GM12891 (cell line): ENCODE measurements around the gene SLC24A3.

Experiments used
- DNase-seq: peaks from one replicate; pipeline ENCODE4 v3.0.0; 2011; ENCODE audit warnings: low spot score; ENCODE audit not compliant: insufficient read length
- FAIRE-seq: peaks from 2 replicates; lab custom pipeline; 2011; peaks lifted over from hg19 to GRCh38; lab: Jason Lieb, UNC
- PAX5 ChIP-seq: IDR thresholded peaks from 2 replicates; pipeline ENCODE4 v1.6.1; 2011; ENCODE audit warnings: low read length, moderate library complexity, mild to moderate bottlenecking; ENCODE audit not compliant: insufficient read depth, severe bottlenecking
- POLR2A ChIP-seq: IDR thresholded peaks from 2 replicates; pipeline ENCODE4 v1.6.1; 2011; ENCODE audit warnings: low read depth, low read length, control low read depth
- POLR2AphosphoS5 ChIP-seq: IDR thresholded peaks from 2 replicates; pipeline ENCODE4 v1.6.1; 2011; ENCODE audit warnings: low read depth, low read length, control low read depth
- POU2F2 ChIP-seq: IDR thresholded peaks from 2 replicates; pipeline ENCODE4 v1.6.1; 2011; ENCODE audit warnings: low read depth, mild to moderate bottlenecking, control low read depth, low read length, moderate library complexity
- SPI1 ChIP-seq: IDR thresholded peaks from 2 replicates; pipeline ENCODE4 v1.6.1; 2011; ENCODE audit warnings: low read depth, low read length, control low read depth
- TAF1 ChIP-seq: IDR thresholded peaks from 2 replicates; pipeline ENCODE4 v1.6.1; 2011; ENCODE audit warnings: low read depth, low read length, control low read depth

SLC24A3 gene

DNA sequence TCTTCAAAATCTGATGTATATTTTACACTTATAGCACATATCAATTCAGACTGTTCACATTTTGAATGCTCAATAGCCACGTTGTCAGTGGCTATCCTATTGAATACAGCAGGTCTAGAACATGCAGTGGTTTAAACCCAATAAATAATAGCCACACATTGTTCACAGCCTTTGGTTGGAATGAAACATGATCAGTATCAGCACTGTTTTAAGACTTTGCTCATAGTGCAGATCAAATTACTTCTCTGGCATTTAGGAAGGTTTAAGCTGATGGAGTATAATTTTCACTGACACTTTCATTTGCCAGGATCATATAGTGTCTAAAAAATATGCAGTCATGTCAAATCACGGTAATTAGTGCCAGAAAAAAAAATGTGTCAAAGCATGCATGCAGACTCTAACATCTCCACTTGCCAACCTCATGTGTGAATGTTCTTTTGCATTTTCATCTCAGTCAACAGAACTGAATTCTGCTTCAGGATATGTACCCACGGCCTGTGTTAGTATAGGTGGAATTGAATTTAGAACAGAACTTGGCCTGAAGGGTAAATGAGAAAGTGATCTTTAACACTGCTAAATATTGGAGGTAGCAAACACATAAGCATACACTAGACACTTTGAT lies 184.1 kb downstream of the SLC24A3 start:
- FAIRE-seq (no peak), DNase-seq (no peak)
- TF ChIP-seq POU2F2 (no peak), POLR2AphosphoS5 (no peak), TAF1 (no peak), POLR2A (no peak), PAX5 (no peak), SPI1 (no peak)

DNA sequence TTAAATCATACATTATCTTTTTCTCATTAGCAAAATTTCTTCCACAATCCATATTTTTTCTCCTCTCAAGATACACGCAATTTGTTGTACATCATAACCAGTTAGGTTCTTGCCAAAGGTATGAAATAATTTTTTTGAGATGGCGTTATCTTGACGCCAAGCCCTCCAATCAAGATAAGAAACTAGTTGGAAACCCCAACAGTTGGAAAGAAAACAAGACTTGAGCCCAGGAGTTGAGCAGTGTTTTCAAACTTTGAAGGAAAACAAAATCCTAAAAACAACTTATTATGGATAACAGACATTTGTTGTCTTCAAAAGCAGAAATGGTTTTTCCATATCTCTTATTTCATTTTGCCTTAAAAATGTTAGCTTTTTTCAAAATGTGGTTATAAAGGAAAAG lies 184.8 kb downstream of the SLC24A3 start:
- FAIRE-seq (no peak), DNase-seq (no peak)
- TF ChIP-seq PAX5 (no peak), TAF1 (no peak), POLR2A (no peak), POLR2AphosphoS5 (no peak), POU2F2 (no peak), SPI1 (no peak)

DNA sequence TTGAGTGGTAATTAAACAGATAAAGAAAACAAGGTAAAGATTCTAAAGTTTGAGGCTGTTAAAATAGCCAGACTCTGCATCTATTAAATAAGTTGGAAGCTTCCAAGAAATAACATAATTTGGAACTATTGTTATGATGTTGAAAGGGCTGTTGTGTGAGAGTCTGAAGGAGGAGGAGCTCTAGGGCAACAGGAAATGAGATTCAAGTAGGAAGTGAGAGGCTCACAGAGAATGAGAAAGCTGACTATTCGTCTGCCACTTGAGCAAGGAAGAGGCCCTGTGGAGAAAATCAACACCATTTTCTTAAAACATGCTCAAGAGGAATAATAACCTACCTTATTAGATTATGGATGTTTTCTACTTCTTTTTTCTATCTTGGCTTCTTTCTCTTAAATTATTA lies 185.2 kb downstream of the SLC24A3 start:
- no peak for FAIRE-seq
- no peak for TF ChIP-seq SPI1
- TF ChIP-seq TAF1: no peak
- no peak for TF ChIP-seq POLR2AphosphoS5
- TF ChIP-seq PAX5: no peak
- no peak for TF ChIP-seq POLR2A
- TF ChIP-seq POU2F2: no peak
- DNase-seq: peak; percentile 5

DNA sequence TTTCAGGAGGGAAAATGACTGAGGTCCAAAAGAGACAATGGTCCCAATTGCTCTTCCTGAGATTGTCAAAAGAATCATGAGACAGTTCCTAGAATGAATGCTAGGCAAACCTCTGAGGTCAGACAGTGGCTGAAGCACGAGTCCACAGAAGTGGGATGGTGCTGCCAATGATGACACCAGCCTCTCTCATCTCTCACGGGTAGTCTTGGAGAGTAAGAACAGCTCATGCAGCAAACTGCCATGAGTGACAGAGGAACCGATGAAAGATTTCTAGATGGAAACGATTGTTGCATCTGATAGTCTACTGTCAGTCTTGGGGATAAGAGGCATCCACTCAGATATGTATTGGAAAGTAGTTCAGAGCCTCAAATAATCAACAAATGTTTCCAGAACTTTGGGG lies 188.7 kb downstream of the SLC24A3 start:
- FAIRE-seq: no peak

DNA sequence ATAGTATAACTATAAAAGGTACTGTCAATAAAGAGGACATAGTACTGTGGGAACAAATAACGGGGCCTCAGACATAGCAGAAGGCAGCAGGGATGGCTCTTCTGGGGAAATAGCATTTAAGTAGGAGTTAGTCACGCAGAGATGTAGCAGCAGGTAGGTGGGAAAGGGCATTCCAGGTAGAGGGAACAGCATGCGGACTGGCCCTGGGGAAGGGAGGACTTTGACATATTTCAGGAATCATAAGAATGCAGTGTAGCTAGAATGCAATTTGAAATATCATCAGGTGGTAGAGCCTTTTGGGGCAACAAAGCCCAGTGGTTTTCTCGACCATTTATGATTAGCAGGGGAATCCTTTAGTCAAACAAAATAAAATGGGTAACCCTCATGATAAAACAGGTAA lies 191.1 kb downstream of the SLC24A3 start:
- TF ChIP-seq POLR2A (no peak), PAX5 (no peak), SPI1 (no peak), TAF1 (no peak), POU2F2 (no peak), POLR2AphosphoS5 (no peak)
- no peak for DNase-seq
- FAIRE-seq: no peak

More for the DNA sequence above, 188.7 kb downstream of the SLC24A3 start:
- DNase-seq: no peak
- TF ChIP-seq POU2F2 (no peak), POLR2AphosphoS5 (no peak)

DNA sequence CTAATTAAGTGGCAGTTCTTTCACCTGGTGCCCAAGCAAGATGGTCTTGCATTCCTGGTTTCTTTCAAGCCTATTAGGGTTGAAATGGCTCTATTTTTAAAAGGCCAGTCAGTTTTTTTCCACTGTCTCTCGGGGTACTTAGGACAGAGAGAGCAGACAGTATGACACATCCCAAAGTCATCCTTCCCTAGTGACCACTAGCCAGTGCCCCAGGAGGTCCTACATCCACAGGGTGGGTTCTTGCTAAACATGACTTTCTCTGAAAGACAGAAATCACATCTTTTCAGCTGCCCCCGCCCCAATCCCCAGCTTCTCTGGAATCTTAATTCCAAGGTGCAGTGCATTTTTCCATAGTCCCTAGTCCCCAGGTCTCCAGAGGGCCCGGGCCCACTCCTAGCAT lies 192.4 kb downstream of the SLC24A3 start:
- FAIRE-seq (no peak), DNase-seq (no peak)
- TF ChIP-seq TAF1 (no peak), POU2F2 (no peak), POLR2A (no peak), SPI1 (no peak), PAX5 (no peak), POLR2AphosphoS5 (no peak)

DNA sequence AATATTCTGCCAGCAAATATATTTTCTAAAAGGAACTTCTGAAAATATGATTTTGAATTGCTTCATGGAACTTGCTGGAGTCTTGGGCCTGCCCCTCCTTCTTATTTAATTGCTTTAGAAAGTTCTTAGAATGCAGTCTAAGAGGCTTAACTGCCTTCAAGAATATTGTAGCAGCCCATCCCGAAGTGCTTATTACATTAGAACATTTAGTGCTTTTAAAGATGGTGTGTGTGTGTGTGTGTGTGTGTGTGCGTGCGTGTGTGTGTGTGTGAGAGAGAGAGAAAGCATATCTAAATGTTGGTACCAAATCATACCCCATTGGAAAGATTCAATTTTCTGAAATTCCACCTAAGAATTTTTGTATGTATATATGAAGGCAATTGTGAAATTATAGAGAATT lies 193.5 kb downstream of the SLC24A3 start:
- no peak for DNase-seq
- TF ChIP-seq TAF1 (no peak), POLR2AphosphoS5 (no peak), SPI1 (no peak), POLR2A (no peak), PAX5 (no peak), POU2F2 (no peak)
- FAIRE-seq: no peak

DNA sequence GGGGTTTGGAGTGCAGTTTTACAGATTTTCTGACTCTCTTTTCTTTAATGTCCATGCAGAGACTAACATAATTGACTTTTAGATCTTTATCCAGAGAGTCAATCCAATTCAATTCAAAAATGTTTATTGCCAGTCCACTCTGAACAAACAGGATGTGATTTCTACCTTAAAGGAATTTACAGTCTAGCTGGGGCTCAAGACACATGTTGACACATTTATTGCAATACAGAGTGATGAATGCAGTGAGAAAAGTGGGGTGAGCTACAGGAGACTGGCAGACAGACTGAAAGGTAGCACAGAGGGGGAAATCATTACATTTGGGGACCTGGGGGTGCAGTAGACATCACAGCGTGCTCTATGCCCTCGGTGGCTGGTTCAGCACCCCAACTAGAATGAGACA lies 193.9 kb downstream of the SLC24A3 start:
- TF ChIP-seq POLR2A: no peak
- TF ChIP-seq PAX5: no peak
- no peak for TF ChIP-seq TAF1
- no peak for TF ChIP-seq SPI1
- no peak for TF ChIP-seq POU2F2
- TF ChIP-seq POLR2AphosphoS5: no peak
- FAIRE-seq (no peak), DNase-seq (no peak)

DNA sequence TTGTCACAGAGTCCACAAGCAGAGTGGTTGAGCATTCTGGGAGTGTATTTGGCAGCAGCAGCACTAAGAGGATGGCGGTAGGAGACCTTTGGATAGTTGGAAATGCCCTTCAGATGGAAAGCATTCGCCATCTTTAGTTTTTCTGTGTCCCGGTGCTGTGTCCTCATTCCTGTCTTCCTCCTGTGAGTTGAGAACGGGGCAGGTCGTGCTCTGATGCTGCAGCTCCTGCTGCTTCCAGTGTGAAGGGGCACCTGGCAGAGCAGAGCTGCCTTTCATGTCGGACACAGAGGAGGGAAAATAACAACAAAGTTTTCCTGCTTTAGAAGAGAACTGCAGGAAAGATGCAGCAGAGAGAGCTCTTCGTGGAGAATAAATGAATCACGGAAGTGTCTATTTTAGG lies 194.8 kb downstream of the SLC24A3 start:
- FAIRE-seq (no peak), DNase-seq (no peak)
- TF ChIP-seq SPI1 (no peak), PAX5 (no peak), TAF1 (no peak), POLR2A (no peak), POLR2AphosphoS5 (no peak), POU2F2 (no peak)

DNA sequence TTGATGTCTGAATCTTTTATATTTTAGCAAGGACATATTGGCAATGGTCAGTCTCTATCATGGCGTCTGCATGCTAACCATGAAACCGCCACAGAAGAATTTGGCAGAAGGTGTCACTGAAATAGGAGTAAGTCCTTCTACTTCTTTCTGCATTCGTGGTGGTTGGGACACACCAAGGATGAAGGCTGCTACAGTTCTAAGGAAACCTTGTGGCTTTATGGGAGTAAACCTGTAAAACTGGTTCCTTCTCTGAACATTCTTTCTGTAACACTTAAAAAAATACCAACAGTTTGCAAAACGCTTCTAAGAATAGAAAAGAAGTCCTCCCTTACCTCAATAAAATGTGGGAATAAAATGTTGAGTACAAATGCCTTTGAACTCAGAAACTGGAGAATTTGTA lies 195.3 kb downstream of the SLC24A3 start:
- DNase-seq (no peak), FAIRE-seq (no peak)
- TF ChIP-seq POLR2AphosphoS5 (no peak), PAX5 (no peak), SPI1 (no peak), TAF1 (no peak)

DNA sequence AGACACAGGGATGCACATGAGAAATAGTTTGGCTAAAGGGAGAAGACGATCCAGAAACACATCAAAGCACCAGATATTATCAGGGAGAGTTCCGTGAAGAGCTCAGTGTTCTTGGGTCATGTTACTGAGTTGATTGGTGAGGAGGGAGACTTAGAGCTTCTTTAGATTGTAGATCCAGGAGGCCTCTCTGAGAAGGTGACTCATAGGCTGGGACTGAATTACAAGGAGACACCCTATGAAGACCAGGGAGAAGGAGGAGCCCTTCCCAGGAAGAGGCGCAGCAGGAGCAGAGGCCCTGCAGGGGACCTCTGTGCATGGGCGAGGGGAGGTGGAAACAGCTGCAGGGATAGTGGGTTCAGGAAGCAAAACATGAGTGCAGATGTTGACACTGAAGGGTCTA lies 196.5 kb downstream of the SLC24A3 start:
- no peak for TF ChIP-seq POLR2A
- TF ChIP-seq SPI1: no peak
- no peak for TF ChIP-seq TAF1
- TF ChIP-seq POLR2AphosphoS5: no peak
- no peak for TF ChIP-seq PAX5
- no peak for TF ChIP-seq POU2F2
- DNase-seq: no peak
- no peak for FAIRE-seq
